Fibroblast of lung (primary cell): Measurements from ENCODE around the gene GPC6. TPM values are rescaled to one million over a fixed set of nuclear protein-coding genes. Genes with fewer than 3 reads are reported as not detected.

Experiments
- DNase-seq, 2 donors: peaks; one replicate each; pipeline versions ENCODE4 v3.0.0 to v3.0.0-alpha.2; 2010; ENCODE audit warnings: low read depth in 2 of 2
- H2AFZ ChIP-seq: 2 replicates; pipeline ENCODE4 v1.5.1; 2012; ENCODE audit warnings: low read length, control low read depth, inconsistent platforms
- H3K27ac ChIP-seq: 2 replicates; pipeline ENCODE4 v1.5.1; 2011; ENCODE audit warnings: low read length, control low read depth; ENCODE audit not compliant: insufficient read depth
- H3K27me3 ChIP-seq: 2 replicates; pipeline ENCODE4 v1.5.1; 2011; ENCODE audit warnings: mild to moderate bottlenecking, low read length; ENCODE audit not compliant: control insufficient read depth, insufficient read depth
- H3K36me3 ChIP-seq: 2 replicates; pipeline ENCODE4 v1.5.1; 2011; ENCODE audit warnings: low read length; ENCODE audit not compliant: control insufficient read depth, insufficient read depth
- H3K4me1 ChIP-seq: 2 replicates; pipeline ENCODE4 v1.5.1; 2011; ENCODE audit warnings: low read length; ENCODE audit not compliant: control insufficient read depth, insufficient read depth; ENCODE audit errors: extremely low read depth
- H3K4me2 ChIP-seq: 2 replicates; pipeline ENCODE4 v1.5.1; 2011; ENCODE audit warnings: low read length, control low read depth; ENCODE audit not compliant: insufficient read depth; ENCODE audit errors: extremely low read depth
- H3K4me3 ChIP-seq, 4 experiments: fragments of 200-600 bp in 1 of 4; sonication (generic) in 1 of 4; replicated peaks in 1 of 4; 2 replicates each; pipeline ENCODE4 v1.5.1; 2011 to 2016; ENCODE audit warnings: low read length in 4 of 4, low read depth in 3 of 4, mild to moderate bottlenecking in 3 of 4, control low read depth in 2 of 4, inconsistent platforms in 1 of 4, mixed read lengths in 1 of 4; ENCODE audit not compliant: insufficient read depth in 1 of 4; ENCODE audit errors: control extremely low read depth in 1 of 4
- H3K79me2 ChIP-seq: 2 replicates; pipeline ENCODE4 v1.5.1; 2012; ENCODE audit warnings: mild to moderate bottlenecking, low read length, inconsistent platforms; ENCODE audit not compliant: control insufficient read depth, insufficient read depth
- H3K9ac ChIP-seq: 2 replicates; pipeline ENCODE4 v1.5.1; 2011; ENCODE audit warnings: mild to moderate bottlenecking, low read length, control low read depth; ENCODE audit not compliant: insufficient read depth
- H3K9me3 ChIP-seq: 2 replicates; pipeline ENCODE4 v1.5.1; 2012; ENCODE audit warnings: low read depth, low read length; ENCODE audit not compliant: control insufficient read depth, insufficient read depth
- H4K20me1 ChIP-seq: 2 replicates; pipeline ENCODE4 v1.5.1; 2011; ENCODE audit warnings: low read length; ENCODE audit not compliant: control insufficient read depth, insufficient read depth; ENCODE audit errors: extremely low read depth
- CTCF ChIP-seq, 2 donors: IDR thresholded peaks in 1 of 2; conservative IDR thresholded peaks in 1 of 2; 1 replicate in 1 of 2; 2 replicates in 1 of 2; pipeline ENCODE4 v1.5.1; 2011 to 2012; ENCODE audit warnings: low read length in 2 of 2, control low read depth in 1 of 2, inconsistent platforms in 1 of 2, low read depth in 1 of 2, mild to moderate bottlenecking in 1 of 2
- EZH2 ChIP-seq: IDR thresholded peaks from 2 replicates; pipeline ENCODE4 v1.5.1; 2012; ENCODE audit warnings: low read length, control low read depth, mild to moderate bottlenecking; ENCODE audit errors: missing control alignments
- polyA plus RNA-seq, 2 donors: library from polyadenylated mRNA; depleted of rRNA in 1 of 2; stranded (reverse) in 1 of 2; unstranded in 1 of 2; fragments of >200 nt; gene quantifications; 2 replicates each; pipeline ENCODE4 v1.2.1, GENCODE V29; 2011 to 2012; ENCODE audit warnings: missing spikeins in 1 of 2
- total RNA-seq: library from RNA; depleted of rRNA; stranded (reverse); fragments of >200 nt; gene quantifications from 2 replicates; pipeline ENCODE4 v1.2.1, GENCODE V29; 2014

The GPC6 gene
- total and polyA plus RNA-seq, 2 donors (not counting 1 experiment from before 2014, with no cell fraction given) = 11.2 to 33.7 TPM

- Histone ChIP-seq H3K4me2 (no peak overlapping the region), H3K4me1 (no peaks in the 10 kb centered on the region), H3K79me2 (no peaks in the 10 kb centered on the region), H3K36me3 (no peaks in the 10 kb centered on the region), H4K20me1 (no peaks in the 10 kb centered on the region), H3K4me3 (no peak overlapping the region), H2AFZ (no peak overlapping the region), H3K9me3 (no peaks in the 10 kb centered on the region), H3K27ac (no peak overlapping the region), H3K27me3 (no peaks in the 10 kb centered on the region), H3K9ac (no peak overlapping the region)
- TF ChIP-seq CTCF (conservative IDR thresholded peaks at IDR 0.05 in 1 of 2, IDR thresholded peaks at IDR 0.05 in 1 of 2; ENCODE audit: low read depth in 1 of 2, low read length in 2 of 2) (no peak), EZH2 (no peak)
- DNase-seq = no peak
These were observed 927.0 kb downstream of the GPC6 start for GRCh38 chr13:94153586-94153985.

GRCh38 chr13:94154367-94154766 lies 927.8 kb downstream of the GPC6 start:
- H3K27ac ChIP-seq = no peak overlapping the region
- DNase-seq = peak; percentile 70 to 73
- no peak for TF ChIP-seq CTCF (conservative IDR thresholded peaks at IDR 0.05 in 1 of 2, IDR thresholded peaks at IDR 0.05 in 1 of 2; ENCODE audit: low read depth in 1 of 2, low read length in 2 of 2)
- TF ChIP-seq EZH2 = no peak

GRCh38 chr13:94157705-94158218 lies 931.2 kb downstream of the GPC6 start:
- Histone ChIP-seq H3K36me3 (no peaks in the 10 kb centered on the region), H3K9ac (no peak overlapping the region), H4K20me1 (no peaks in the 10 kb centered on the region), H2AFZ (no peak overlapping the region), H3K79me2 (no peaks in the 10 kb centered on the region), H3K9me3 (no peaks in the 10 kb centered on the region), H3K27ac (no peak overlapping the region), H3K4me2 (no peak overlapping the region), H3K27me3 (no peaks in the 10 kb centered on the region), H3K4me3 (no peak overlapping the region), H3K4me1 (no peaks in the 10 kb centered on the region)
- TF ChIP-seq EZH2 = no peak
- no peak for TF ChIP-seq CTCF (conservative IDR thresholded peaks at IDR 0.05 in 1 of 2, IDR thresholded peaks at IDR 0.05 in 1 of 2; ENCODE audit: low read depth in 1 of 2, low read length in 2 of 2)
- peak in 1 of 2 donors; percentile 92 for DNase-seq

More at GRCh38 chr13:94154367-94154766, 927.8 kb downstream of the GPC6 start:
- no peak overlapping the region for H3K4me3 ChIP-seq
- no peaks in the 10 kb centered on the region for H3K36me3 ChIP-seq
- H4K20me1 ChIP-seq = no peaks in the 10 kb centered on the region
- no peak overlapping the region for H2AFZ ChIP-seq
- H3K9ac ChIP-seq = no peak overlapping the region
- H3K4me1 ChIP-seq = no peaks in the 10 kb centered on the region
- H3K9me3 ChIP-seq = no peaks in the 10 kb centered on the region
- H3K27me3 ChIP-seq = no peaks in the 10 kb centered on the region
- H3K79me2 ChIP-seq = no peaks in the 10 kb centered on the region
- H3K4me2 ChIP-seq = no peak overlapping the region
